Smooth muscle cell of the brain vasculature (primary cell): Measurements from ENCODE around the gene RPL32.

Source experiments
- DNase-seq: peaks from one replicate; pipeline ENCODE4 v3.0.0-alpha.2; 2012; ENCODE audit warnings: low read depth, low spot score

The RPL32 gene

DNA sequence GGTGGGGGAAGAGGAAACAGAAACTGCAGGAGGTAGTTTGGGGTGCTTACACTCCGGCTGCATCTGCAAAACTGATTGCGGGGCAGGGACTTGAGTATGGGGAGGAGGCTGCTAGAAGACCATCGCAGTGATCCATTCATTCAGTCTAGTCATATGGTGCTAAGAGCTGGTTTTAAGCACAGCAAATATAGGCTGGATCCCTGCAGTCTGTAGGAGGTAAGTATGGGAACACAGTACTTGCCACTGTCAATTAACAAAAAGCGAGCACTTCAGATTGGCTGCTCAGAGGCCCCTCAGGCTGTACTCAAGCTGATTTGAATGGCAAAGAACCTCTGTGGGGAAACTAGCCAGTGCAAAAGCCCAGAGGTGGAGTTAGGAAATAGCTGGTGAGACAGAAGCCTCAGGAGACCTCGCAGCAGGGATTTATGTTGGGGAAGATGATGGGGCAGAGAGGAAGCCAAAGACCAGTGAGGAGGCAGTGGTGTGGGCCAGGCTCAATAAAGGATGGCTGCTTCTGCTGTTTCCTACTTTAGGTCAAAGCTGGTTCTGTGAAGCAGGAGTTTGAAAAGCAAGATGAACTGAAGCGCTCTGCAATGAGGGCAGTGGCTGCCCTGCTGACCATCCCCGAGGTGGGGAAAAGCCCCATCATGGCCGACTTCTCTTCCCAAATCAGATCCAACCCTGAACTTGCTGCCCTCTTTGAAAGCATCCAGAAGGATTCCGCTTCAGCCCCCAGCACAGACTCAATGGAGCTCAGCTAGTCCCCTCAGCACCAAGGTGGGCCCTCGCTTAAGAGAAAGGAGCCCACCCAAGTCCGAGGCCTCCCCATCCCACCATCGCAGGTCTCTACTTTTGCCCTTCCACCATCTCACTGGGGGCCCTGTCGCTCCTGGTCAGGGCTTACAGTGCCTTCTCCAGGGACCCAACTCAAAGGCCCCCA, 7.9 kb downstream of the RPL32 start:
- no peak for DNase-seq

DNA sequence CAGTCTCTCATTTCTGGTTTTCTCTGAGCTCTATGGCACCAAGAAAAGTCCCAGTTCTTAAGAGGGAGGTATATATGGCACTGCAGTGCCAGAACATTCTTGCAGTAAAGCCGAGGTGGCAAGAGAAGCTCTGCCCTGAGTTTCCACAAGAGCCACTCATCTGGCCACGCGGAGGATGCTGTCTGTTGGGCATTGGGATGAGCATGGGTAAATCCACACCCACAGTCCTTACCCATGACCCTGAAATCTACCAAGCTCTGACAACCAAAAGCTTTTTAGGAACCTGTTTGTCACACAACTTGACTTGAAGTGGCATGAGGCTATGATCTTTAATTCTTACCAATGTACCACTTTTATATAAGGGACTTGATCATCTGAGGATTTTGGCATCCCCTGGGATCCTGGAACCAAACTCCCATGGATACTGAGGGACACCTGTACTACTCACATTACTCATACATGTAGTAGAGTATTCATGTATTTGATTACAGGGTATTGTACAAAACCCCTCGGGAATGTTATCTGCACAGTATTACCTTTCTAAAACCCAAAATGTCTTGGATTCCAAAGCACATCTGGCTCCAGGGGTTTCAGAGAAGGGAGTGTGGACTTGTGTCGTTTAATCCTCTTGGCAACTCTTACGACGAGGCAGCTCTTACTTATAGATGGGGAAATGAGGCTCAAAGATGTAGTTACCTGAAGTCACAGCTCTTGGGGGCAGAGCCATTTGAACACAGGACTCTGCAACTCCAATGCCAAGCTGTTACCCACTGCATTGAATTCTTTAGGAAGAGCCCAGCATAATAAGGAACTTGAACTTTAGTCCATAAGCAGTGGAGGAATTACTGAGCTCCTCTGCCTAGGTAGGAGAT, 8.8 kb downstream of the RPL32 start:
- no peak for DNase-seq

DNA sequence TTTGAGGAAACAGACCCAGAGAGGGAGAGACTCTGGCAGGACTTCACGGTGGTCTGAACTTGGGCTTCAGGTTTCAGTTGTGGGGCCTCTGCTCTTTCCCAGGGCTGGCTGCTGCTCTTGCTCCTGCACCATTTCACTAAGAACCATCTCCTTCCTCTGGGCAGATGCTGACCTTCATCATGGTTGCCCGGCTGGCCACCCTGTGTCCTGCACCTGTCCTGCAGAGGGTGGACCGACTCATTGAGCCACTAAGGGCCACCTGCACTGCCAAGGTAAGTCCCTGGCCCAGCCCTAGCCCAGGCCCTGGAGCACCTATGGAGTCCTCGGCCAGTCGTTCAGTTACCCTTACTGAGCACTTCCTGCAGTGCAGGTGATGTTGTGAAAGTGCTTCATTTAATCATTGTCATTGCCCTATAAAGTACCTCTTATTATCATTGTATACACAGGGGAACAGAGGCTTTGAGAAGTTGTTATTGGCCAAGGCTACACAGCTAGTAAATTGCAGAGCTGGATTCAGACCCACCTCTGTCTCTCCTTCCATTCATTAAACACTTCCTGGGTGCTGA, 10.0 kb downstream of the RPL32 start:
- DNase-seq: no peak

DNA sequence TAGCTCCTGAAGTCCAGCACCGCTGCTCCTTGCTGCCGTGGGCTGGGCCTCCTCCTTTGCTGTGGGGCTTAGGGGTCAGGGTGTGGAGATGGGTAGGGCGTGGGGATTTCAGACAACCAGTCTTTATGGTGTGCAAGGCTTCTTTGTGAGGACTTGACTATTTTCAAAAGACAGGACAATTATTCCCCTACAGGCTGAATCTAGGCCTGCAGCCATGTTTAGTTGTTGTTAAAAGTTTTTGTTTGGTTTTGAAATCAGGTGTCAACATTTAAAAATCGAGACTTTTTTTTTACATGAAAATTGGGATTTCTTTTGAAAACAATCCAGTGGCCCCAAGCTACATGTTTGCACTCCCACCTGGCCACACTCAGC, 10.6 kb downstream of the RPL32 start:
- no peak for DNase-seq

DNA sequence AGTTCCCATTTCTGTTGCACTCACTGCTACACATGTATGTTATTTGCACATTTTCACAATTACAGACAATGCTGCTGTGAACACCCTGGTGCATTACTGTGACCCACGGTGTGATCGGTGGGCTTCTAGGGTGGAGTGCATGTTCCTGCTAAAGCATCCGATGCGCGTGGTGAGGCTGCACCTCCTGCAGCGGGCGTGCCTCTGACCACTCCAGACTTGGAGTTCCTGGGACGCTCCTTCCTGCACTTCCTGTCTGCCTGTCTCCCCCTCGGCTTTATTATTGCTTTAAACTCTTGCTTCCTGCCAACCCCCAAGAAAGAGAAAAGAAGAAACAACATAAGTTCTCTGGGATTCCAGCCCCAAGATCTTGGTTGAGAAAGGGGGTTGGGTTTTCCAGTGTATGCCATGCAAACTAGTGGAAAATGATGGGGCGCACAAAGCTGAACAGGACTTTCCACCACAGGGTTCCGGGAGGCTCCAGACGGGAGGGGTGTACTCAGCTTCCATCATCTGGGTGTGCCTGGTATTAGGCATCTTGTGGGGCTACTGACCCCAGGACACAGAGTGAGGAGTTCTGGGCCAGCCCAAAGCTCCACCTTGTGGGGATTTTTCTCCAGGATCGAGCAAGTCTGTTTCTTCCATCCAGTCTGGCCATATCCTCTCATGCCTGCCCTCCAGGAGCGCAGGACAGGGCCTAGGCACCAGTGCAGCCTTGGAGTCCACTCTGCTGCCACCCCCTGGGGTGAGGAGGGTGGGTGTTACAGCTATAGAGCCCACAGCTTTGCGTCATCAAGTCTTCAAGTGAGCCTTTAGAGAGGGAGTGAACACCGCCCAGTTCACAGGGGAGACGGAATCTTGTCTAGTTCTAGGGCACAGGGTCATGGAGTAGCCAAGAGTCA, 11.2 kb downstream of the RPL32 start:
- DNase-seq: no peak

DNA sequence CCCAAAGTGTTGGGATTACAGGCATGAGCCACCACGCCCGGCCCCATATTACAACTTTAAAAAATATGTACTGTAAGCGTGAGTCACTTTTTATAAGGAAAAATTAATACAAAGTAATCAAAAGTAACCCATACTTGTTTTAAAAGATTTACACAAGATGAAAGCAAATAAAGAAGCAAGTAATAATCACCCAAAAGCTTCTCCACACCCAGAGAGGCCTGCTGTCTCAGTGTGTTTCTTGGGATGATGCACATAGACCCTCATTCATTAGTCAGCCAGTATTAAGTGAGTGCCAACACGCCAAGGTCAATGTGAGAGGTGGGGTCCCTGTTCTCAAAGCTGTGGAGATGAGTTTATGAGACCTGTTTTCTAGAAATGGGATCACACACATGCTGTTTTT, 12.0 kb downstream of the RPL32 start:
- DNase-seq: no peak

DNA sequence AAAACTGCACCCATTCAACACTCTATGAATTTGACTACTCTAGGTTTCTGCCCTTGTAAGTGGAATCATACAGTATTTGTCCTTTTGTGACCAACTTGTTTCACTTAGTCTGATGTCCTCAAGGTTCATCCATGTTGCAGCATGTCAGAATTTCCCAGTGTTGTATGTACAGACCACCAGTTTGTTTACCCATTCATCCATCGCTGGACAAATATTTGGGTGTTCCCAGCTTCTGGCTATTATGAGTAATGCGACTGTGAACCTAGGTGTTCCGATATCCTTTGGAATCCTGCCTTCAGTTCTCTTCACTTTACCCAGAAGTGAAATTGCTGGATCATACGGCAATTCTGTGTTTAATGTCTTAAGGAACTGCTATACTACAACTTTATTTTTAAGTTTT, 12.6 kb downstream of the RPL32 start:
- DNase-seq: no peak

DNA sequence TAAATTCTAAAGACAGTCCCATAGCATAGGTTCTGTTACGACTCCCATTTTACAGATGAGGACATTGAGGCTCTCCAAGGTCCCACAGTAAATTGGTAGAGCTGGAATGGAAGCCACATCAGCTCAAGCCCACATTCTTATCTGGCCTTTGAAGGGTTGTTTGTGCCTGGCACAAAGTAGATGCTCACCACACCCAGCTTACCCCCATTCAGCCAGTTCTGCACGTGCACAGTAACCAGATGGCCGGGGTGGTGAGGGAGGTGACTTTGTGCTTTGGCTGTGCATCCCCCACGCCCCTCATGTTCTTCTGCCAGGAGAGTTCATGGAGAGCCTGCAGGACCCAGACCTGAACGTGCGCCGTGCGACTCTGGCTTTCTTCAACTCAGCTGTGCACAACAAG, 16.2 kb downstream of the RPL32 start:
- no peak for DNase-seq

DNA sequence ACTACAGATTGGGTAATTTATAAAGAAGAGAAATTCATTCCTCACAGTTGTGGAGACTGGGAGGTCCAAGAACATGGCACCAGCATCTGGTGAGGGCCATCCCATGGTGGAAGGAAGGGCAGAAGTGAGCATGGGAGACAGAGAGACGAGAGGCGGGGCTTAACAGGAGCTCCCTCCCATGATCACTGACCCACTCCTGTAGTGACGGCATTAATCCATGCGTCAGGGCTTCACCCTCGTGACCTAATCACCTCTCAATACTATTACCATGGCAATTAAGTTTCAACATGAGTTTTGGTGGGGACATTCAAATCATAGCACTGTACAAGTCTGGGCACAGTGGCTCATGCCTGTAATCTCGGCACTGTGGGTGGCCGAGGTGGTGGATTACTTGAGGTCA, 17.1 kb downstream of the RPL32 start:
- no peak for DNase-seq

DNA sequence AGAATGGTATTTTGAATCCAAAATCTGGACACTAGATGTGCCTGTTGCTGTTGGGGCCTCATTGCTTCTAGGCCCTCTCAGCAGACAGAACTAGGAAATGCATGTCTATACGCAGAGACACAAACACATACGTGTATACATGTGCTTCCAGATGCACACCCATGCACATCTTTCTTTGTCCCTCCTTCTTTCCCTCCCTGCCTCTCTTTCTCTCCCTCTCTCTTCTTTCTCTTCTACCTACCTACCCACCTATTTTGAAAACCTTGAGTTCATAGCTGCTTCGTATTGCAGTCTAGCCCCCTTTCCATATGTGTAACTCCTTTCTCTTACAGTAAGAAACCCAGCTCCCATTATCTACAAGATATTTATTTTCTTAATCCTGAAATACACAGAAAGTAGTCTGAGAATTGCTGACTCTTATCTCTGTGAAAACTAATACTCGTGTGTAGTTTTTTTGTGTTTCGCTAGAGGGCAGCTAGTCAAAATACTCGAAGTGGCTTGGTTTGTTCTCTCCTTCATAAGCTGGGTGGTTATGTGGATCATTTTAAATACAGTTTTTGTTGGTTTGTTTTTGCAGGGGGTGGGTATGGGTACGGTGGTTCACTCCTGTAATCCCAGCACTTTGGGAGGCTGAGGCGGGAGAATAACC, 18.5 kb downstream of the RPL32 start:
- no peak for DNase-seq

DNA sequence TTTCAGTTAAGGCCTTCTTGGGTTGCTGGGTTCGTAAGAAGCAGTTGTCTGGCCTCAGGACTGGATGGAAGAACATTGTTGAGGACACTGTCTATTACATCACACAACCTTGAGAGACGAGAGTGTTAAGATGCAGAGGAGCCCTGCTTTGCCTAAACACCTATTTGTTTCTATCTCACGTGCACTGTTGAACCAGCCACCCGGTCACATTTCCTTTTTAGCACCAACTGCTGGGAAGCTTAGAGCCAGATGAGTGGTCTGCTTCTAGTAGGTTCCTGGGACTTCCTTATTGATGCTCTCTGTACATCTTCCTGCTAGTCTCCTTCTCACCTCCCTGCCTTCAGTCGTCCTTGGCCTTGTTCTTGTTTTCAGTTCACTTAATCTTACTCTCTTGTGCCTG, 22.6 kb downstream of the RPL32 start:
- DNase-seq: no peak

DNA sequence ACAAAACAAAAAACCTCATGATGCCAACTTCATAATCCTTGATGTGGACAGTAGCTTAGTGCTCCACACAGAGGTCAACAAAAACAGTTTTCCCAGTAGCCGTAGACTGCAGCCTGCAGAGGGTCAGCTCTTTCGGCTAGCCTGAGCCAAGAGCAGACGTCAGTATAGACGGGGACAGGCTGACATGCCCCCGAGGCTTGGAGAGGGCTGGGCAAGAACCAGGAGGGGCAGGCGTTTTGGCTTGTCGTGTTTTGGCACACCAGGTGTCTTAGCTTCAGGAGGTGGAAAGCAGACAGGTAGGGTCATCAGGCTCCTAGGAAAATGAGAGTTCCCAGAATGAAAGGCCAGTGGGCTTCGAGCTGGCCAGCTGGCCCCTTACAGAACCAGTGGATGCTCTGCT, 23.1 kb downstream of the RPL32 start:
- no peak for DNase-seq

DNA sequence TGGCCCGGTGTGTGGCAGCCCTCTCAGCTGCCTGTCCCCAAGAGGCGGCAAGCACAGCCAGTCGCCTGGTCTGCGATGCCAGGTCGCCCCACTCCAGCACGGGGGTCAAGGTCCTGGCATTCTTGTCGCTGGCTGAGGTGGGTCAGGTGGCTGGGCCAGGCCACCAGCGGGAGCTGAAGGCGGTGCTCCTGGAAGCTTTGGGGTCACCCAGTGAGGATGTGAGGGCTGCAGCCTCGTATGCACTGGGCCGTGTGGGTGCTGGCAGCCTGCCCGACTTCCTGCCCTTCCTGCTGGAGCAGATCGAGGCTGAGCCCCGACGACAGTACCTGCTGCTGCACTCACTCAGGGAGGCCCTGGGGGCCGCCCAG, 24.0 kb downstream of the RPL32 start:
- DNase-seq: no peak

DNA sequence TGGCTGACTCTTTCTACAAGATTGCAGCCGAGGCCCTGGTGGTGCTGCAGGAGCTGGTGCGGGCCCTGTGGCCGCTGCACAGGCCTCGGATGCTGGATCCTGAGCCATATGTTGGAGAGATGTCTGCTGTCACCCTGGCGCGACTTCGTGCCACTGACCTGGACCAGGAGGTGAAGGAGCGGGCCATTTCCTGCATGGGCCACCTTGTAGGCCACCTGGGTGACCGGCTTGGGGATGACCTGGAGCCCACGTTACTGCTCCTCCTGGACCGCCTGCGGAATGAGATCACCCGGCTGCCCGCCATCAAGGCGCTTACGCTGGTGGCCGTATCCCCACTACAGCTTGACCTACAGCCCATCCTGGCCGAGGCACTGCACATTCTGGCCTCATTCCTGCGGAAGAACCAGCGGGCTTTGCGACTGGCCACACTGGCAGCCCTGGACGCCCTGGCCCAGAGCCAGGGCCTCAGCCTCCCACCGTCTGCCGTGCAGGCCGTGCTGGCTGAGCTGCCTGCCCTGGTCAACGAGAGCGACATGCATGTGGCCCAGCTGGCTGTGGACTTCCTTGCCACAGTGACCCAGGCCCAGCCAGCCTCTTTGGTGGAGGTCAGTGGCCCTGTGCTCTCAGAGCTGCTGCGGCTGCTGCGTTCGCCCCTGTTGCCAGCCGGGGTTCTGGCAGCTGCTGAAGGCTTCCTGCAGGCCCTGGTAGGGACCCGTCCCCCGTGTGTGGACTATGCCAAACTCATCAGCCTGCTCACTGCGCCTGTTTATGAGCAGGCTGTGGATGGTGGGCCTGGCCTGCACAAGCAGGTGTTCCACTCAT, 24.6 kb downstream of the RPL32 start:
- DNase-seq: no peak

DNA sequence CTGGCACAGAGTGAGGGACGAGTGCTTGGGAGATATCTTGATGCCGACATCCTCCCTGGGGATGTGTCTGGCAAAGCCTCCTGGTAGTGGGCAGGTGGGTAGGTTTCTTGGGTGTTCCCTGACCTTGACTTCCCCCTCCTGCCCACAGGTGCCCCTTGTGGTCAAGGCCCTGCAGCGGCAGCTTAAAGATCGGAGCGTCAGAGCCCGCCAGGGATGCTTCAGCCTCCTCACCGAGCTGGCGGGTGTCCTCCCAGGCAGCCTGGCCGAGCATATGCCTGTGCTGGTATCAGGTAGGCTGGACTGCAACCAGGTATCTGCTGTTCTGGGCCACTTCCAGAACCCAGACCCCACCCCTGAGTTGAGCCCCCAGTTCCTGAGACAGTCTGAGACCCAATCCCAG, 25.6 kb downstream of the RPL32 start:
- no peak for DNase-seq

DNA sequence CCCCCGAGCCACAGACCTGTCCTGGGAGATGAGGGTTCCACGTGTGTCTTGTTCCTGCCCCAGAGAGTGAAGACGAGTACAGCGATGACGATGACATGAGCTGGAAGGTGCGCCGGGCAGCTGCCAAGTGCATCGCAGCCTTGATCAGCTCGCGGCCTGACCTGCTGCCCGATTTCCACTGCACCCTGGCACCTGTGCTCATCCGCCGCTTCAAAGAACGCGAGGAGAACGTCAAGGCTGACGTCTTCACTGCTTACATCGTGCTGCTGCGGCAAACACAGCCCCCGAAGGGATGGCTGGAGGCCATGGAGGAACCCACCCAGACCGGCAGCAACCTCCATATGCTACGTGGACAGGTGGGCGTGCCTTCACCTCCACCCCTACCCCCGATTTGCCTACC, 26.3 kb downstream of the RPL32 start:
- DNase-seq: no peak

DNA sequence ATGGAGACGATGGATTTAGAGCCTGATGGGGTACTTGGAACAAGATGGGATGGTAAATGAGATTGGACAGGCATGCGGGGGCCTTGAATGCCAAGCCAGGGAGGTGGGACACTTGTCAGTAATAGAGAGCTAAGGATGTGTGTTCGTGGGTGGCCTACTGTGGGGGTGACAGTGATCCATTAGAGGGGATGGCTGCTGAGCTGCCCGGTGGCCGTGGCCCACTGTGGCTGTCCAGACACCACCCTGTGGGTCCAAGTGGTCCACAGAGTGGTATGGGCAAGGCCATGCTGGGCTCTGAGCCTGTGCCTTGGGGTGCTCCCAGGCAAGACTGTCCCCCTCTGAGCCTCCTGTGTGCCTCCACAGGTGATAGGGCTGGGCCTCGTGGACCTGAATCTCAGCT, 27.4 kb downstream of the RPL32 start:
- no peak for DNase-seq

DNA sequence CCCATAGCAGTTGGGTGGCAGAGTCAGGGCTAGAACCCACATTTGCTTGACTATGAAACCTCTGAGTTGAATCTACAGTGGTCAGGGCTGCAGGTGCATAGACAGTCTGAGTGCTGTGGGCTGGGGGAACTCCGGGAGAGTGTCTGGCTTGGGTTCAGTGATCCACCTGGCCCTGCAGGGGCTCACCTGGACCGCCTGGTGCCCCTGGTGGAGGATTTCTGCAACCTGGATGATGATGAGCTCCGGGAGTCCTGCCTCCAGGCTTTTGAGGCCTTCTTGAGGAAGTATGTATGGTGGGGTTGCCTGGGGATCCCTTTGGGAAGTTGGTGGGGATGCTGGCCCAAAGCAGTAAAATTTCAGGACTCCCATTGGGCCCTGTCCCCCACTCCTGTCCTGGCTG, 28.6 kb downstream of the RPL32 start:
- no peak for DNase-seq

DNA sequence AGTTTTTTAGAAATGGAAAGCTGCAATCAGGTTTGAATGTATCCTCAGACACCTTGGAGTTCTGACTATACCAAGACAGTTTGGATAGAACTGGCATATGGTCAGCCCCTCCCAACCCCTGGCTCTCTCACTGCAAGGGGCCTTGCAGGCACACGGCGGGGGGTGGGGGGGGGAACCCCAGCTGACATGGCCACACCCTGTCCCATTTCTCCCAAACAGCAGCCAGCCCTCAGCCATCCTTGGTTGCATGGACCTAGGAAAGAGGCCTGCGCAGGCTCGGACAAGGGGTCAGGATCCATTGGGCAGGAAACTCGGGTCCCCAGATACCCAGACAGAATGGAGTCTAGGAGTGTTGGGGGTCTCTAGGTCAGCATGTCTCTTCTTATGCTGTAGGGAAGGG, 30.4 kb downstream of the RPL32 start:
- no peak for DNase-seq
